ENCODE measurements around the gene PHLDB2. TPM values are rescaled to one million over a fixed set of nuclear protein-coding genes. Genes with fewer than 3 reads are reported as not detected.

PHLDB2 gene
- polyA plus RNA-seq, 2 of the 4 experiments (the other 2 are of a cell fraction) = 39.5 to 50.6 TPM

DNA sequence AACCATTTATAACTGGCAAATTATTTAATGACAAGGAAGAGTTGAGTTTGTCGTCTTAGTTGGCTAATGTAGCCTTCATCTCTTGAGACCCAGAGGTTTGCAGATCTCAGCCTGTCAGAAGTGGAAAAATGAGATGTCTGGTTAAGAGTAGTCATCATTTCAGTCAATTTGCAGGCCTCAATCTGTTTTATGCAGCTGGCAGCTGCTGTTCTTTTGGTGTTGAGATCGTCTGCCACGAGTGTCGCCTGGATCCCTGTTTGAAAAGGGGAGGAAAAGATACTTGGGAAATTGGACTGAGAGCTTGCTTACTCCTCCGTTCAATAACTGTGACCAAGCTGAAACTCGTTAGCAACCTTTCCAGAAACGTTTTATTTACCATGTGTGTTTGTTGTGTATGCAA, 2.3 kb downstream of the PHLDB2 start (continued):
- TF ChIP-seq KDM1A (IDR thresholded peaks at IDR 0.05; ENCODE audit: low read depth) (no peak), TFCP2L1 (CRISPR knock-in tag; IDR thresholded peaks at IDR 0.05) (no peak)

- ATAC-seq = no peak
- H3K4me3 ChIP-seq = no peak overlapping the region
- POLR2A ChIA-PET = interaction anchor here (1.2 kb wide), 1 partner anchor 146 kb away, joined by 6 read pairs; no protein-coding TSS in a partner anchor
- TF ChIP-seq KDM1A (IDR thresholded peaks at IDR 0.05; ENCODE audit: low read depth) (no peak), FOSL2 (IDR thresholded peaks at IDR 0.05) (no peak), FOSL2 (CRISPR knock-in tag; IDR thresholded peaks at IDR 0.05) (no peak), TP53 (CRISPR knock-in tag; IDR thresholded peaks at IDR 0.05) (no peak), POLR2AphosphoS2 (conservative IDR thresholded peaks at IDR 0.05; ENCODE audit: low read length) (no peak), BHLHE40 (IDR thresholded peaks at IDR 0.05; ENCODE audit: low read depth, low read length) (no peak), CBX8 (IDR thresholded peaks at IDR 0.05) (no peak), ZC3H11A (IDR thresholded peaks at IDR 0.05) (no peak), ZSCAN20 (CRISPR knock-in tag; IDR thresholded peaks at IDR 0.05) (no peak), FOXS1 (CRISPR knock-in tag; IDR thresholded peaks at IDR 0.05) (no peak), ZNF302 (CRISPR knock-in tag; IDR thresholded peaks at IDR 0.05) (no peak), HDAC2 (IDR thresholded peaks at IDR 0.05) (no peak)
- TF ChIP-seq, protein P1, sequence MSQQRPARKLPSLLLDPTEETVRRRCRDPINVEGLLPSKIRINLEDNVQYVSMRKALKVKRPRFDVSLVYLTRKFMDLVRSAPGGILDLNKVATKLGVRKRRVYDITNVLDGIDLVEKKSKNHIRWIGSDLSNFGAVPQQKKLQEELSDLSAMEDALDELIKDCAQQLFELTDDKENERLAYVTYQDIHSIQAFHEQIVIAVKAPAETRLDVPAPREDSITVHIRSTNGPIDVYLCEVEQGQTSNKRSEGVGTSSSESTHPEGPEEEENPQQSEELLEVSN (IDR thresholded peaks at IDR 0.05; ENCODE audit: borderline replicate concordance, low read depth) = no peak
- TF ChIP-seq, protein P2, sequence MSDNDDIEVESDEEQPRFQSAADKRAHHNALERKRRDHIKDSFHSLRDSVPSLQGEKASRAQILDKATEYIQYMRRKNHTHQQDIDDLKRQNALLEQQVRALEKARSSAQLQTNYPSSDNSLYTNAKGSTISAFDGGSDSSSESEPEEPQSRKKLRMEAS (IDR thresholded peaks at IDR 0.05) = no peak
- TF ChIP-seq, protein P3, sequence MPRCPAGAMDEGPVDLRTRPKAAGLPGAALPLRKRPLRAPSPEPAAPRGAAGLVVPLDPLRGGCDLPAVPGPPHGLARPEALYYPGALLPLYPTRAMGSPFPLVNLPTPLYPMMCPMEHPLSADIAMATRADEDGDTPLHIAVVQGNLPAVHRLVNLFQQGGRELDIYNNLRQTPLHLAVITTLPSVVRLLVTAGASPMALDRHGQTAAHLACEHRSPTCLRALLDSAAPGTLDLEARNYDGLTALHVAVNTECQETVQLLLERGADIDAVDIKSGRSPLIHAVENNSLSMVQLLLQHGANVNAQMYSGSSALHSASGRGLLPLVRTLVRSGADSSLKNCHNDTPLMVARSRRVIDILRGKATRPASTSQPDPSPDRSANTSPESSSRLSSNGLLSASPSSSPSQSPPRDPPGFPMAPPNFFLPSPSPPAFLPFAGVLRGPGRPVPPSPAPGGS (IDR thresholded peaks at IDR 0.05) = no peak
- CTCF ChIA-PET = interaction anchor here (0.7 to 12.6 kb wide), 5 partner anchors 20 to 151 kb away, joined by 3 to 289 read pairs (median 4); no protein-coding TSS in a partner anchor
- WGBS (ENCODE audit: missing lambda C conversion rate) = 78% methylated on average over 5 of the region's 5 CpGs
- H3K4me2 ChIP-seq = peak overlapping the region; percentile 76
- DNase-seq (ENCODE audit: low read depth in 1 of 2, low spot score in 1 of 2) = no peak
- H3K9me3 ChIP-seq = no peaks in the 10 kb centered on the region
- no peak for FAIRE-seq
- H3K27ac ChIP-seq = peak overlapping the region in 1 of 2 experiments; percentile 99; a peak in 2 of 6 replicates
- H3K4me1 ChIP-seq = peaks cover 68% of the 10 kb centered on the region
These were observed 3.4 kb downstream of the PHLDB2 start for GRCh38 chr3:111862415-111862814.

GRCh38 chr3:111862974-111863373, 3.9 kb downstream of the PHLDB2 start:
- FAIRE-seq (no peak), ATAC-seq (no peak), DNase-seq (ENCODE audit: low read depth in 1 of 2, low spot score in 1 of 2) (no peak)
- Histone ChIP-seq H3K27ac (peak overlapping the region; percentile 13 to 47; a peak in 3 of 6 replicates), H3K4me2 (peak overlapping the region; percentile 76), H3K4me3 (no peak overlapping the region), H3K4me1 (peaks cover 74% of the 10 kb centered on the region), H3K9me3 (no peaks in the 10 kb centered on the region)
- 63% methylated on average over 3 of the region's 3 CpGs for WGBS (ENCODE audit: missing lambda C conversion rate)
- ChIA-PET POLR2A (no interaction called here), CTCF (interaction anchor here (1.1 to 12.6 kb wide), 5 partner anchors 95 to 194 kb away, joined by 3 to 289 read pairs (median 11); no protein-coding TSS in a partner anchor)
- no peak for TF ChIP-seq GATA3 (IDR thresholded peaks at IDR 0.05; ENCODE audit: borderline replicate concordance)

DNA sequence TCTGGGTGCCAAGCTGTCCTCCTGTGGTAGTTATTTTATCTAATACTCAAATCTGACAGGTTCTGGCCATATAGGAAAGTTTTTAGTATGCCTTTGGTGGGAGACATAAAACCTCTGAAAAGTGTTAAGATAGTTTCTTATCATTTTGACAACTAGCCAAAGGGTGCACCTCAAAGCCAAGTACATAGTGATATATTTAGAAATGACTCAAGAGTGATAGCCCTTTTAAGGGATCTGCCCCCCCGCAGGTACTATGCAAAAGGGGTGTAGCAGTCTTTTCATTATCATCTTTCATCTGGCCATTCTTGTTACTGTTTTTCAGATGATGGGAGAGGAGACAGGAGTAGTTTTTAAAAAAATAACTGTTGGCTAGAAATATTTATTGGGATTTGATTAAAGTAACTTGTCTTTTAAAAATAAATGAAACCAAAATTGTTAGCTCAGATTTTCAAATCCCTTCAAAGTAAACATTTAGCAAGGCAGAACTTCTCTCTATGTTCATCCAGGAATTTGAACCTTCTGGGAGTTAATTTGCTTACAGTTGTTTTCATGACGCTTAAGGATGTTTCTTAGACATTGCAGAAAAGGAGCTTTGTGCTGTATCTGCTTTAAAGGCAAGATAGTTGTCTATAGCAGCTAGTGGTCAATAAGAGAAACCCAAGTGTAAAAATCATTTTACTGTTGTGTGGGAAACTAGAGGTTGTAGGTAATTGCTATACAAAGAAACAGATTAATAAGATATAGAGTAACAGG, 5.1 kb downstream of the PHLDB2 start:
- POLR2A ChIA-PET = interaction anchor here (0.5 kb wide), 1 partner anchor 133 kb away, joined by 3 read pairs; no protein-coding TSS in a partner anchor
- H3K4me3 ChIP-seq = 0 out of 3 replicates have a peak overlapping the region, but pooled peaks have one; percentile 10
- H3K9me3 ChIP-seq = no peaks in the 10 kb centered on the region
- peak overlapping the region; percentile 76 for H3K4me2 ChIP-seq
- CTCF ChIA-PET = interaction anchor here (0.6 to 12.6 kb wide), 29 partner anchors 9 to 281 kb away, joined by 3 to 289 read pairs (median 4); no protein-coding TSS in a partner anchor
- H3K4me1 ChIP-seq = peaks cover 80% of the 10 kb centered on the region
- ATAC-seq (no peak), FAIRE-seq (no peak), DNase-seq (ENCODE audit: low read depth in 1 of 2, low spot score in 1 of 2) (no peak)
- H3K27ac ChIP-seq = peak overlapping the region; percentile 31 to 50; a peak in 3 of 6 replicates
- 48% methylated on average over 2 of the region's 2 CpGs for WGBS (ENCODE audit: missing lambda C conversion rate)
- TF ChIP-seq, protein P4, sequence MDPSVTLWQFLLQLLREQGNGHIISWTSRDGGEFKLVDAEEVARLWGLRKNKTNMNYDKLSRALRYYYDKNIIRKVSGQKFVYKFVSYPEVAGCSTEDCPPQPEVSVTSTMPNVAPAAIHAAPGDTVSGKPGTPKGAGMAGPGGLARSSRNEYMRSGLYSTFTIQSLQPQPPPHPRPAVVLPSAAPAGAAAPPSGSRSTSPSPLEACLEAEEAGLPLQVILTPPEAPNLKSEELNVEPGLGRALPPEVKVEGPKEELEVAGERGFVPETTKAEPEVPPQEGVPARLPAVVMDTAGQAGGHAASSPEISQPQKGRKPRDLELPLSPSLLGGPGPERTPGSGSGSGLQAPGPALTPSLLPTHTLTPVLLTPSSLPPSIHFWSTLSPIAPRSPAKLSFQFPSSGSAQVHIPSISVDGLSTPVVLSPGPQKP (IDR thresholded peaks at IDR 0.05; ENCODE audit: low read depth, low read length) = no peak
- TF ChIP-seq, protein P3 (IDR thresholded peaks at IDR 0.05) = no peak
- TF ChIP-seq HDAC2 (IDR thresholded peaks at IDR 0.05) = no peak
- no peak for TF ChIP-seq EP300 (IDR thresholded peaks at IDR 0.05)
- TF ChIP-seq NPAS2 (CRISPR knock-in tag; IDR thresholded peaks at IDR 0.05; ENCODE audit: borderline replicate concordance) = no peak
- TF ChIP-seq MYC (IDR thresholded peaks at IDR 0.05; ENCODE audit: borderline replicate concordance, low read length) = no peak
- no peak for TF ChIP-seq ZFP36 (IDR thresholded peaks at IDR 0.05; ENCODE audit: borderline replicate concordance, partially characterized antibody)
